NCI-H446 (cell line): ENCODE results near the gene PNPLA2.

Source experiments
- DNase-seq, 2 experiments: peaks; one replicate each; lab custom pipeline; 2025; lab: John Stamatoyannopoulos, UW

PNPLA2 gene, protein sequence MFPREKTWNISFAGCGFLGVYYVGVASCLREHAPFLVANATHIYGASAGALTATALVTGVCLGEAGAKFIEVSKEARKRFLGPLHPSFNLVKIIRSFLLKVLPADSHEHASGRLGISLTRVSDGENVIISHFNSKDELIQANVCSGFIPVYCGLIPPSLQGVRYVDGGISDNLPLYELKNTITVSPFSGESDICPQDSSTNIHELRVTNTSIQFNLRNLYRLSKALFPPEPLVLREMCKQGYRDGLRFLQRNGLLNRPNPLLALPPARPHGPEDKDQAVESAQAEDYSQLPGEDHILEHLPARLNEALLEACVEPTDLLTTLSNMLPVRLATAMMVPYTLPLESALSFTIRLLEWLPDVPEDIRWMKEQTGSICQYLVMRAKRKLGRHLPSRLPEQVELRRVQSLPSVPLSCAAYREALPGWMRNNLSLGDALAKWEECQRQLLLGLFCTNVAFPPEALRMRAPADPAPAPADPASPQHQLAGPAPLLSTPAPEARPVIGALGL

DNA sequence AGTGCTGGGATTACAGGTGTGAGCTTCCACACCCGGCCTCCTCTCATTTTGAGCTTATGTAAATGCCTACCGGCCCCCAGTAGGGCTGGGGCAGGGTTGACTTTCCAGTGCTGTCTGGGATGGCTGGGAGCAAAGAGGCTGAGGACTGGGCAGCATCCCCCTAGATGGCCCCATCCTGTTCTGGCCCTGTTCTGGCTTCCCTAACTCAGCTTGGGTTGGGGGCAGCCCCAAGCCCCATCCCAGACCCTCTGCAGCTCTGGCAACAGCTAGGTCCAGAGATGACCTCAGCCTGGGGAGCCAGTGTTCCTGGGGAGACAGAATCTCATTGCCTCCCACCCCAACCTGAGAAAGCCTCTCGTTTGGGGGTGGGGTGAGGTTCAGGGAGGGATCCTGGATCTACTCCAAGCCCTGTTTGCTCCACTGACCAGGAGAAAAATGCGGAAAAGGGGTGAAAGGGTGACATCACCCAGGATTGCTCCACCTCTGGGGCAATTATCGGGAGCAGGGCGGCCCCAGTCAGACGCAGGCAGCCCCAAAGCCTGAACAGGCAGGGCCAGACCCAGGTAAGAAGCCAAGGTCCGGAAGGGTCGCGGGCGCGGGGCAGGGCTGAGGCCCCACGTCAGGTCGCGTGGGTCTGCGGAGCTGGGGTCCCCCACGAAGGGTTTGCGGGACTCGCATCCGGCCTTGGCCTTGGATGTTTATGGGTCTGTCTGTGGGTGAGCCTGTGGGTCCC, at the start of gene PNPLA2:
PNPLA2 (plus strand) TSS at position 519 of the 733 bp plus-strand sequence. CDS start 805 bp downstream, outside the sequence.
- no peak for DNase-seq

DNA sequence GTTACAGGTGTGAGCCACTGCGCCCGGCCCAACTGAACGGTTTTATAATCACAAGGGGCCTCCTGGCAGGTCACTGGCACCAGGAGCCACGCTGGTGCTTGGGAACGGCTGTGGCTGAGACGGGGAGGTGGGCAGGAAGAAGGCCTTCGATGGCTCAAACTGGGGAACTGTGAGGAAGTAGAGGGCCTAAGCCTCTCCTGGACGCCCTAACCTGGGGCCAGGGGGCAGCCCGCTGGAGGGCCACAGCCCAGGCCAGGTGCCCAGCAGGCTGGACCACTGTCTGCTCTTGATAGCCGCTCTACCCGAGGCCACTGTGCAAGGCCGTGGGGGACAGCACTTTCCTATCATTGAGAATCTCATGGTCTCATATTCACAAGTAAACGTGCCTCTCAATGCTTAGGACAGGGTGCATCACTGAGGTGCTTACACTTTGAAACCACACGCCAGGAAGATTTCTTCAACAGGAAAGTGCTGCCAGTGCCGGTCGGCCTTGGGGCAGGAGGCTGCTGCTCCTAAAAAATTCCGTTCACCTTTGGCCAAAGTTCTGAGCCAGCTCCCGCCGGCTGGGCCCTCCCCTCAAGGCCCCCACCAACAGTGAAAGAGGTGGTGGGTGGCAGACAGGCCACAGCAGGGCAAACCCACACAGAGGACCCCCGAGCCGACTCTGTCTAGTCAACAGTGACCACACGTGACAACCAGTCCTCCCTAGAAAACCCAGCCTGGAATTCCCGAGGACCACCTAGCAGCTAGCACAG, 48.6 kb upstream of the PNPLA2 start:
- DNase-seq: no peak

DNA sequence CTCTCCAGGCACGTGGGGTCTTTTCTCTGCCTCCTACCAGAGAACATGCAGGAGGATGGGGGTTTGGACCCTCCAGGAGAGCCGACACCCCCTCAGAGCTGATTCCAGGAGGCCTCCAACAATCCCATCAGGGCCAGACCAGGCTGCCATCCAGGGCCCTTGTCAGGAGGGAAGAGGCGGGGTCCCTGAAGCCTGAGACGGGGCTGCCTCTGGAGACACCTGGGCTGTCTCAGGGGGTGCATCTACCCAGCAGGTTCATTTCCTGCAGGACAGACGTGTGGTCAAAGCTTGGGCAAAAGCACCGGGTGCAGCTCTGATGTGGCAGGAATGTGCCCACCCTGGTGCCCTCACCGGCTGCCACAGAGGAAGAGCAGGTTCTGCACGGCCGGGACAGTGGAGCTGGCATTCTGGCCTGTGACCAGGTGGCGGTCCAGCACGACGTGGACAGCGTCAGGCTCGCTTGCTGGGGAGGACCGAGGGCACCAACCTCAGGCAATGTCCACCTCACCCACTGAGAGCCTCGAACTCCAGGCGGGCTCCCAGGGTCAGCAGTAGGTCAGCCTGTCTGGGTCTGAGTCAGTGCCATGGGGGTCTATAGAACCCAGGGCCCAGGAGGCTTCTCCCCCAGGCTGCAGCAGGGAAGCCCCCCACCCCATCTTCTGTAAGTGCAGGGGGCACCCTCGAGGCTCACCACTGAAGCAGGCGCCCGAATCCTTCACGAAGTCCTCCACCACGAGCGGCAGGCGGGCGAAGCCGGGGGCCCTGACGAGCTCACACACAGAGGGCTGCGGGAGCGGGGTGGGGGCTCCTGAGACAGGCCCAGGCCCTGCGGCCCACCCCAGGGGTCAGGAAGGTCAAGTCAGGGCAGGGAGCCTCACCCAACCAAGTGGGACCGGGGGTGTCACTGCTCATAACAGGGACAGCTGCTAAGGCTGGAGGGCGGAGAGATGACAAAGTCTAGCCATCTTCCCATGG, 47.8 kb upstream of the PNPLA2 start:
- no peak for DNase-seq

DNA sequence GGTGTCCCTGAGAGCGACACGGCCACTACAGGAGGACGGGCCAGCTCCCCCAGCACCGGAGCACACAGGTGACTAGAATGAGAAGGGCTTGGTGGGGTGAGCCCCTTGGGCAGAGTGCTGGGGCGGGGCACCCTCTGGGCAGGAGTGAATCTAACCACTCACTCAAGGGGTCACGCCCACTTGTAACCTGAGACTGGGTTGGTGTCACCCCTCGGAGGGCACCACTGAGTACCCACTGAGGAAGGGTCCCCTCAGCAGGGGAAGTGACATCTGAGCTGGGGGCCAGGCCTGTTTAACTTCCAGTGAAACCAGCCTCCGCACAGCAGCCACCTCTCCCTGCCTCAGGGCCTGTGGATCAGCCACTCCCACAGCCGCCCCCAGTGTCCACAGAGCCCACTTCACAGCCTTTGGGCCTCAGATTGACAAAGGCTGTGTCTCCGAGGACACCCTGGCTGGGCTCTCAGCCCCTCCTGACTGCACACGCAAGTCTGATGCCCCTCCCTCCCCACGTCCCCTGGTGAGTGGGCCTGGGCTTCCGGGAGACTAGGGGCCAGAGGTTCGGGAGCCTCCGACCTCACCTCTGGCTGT, 47.0 kb upstream of the PNPLA2 start:
- no peak for DNase-seq

DNA sequence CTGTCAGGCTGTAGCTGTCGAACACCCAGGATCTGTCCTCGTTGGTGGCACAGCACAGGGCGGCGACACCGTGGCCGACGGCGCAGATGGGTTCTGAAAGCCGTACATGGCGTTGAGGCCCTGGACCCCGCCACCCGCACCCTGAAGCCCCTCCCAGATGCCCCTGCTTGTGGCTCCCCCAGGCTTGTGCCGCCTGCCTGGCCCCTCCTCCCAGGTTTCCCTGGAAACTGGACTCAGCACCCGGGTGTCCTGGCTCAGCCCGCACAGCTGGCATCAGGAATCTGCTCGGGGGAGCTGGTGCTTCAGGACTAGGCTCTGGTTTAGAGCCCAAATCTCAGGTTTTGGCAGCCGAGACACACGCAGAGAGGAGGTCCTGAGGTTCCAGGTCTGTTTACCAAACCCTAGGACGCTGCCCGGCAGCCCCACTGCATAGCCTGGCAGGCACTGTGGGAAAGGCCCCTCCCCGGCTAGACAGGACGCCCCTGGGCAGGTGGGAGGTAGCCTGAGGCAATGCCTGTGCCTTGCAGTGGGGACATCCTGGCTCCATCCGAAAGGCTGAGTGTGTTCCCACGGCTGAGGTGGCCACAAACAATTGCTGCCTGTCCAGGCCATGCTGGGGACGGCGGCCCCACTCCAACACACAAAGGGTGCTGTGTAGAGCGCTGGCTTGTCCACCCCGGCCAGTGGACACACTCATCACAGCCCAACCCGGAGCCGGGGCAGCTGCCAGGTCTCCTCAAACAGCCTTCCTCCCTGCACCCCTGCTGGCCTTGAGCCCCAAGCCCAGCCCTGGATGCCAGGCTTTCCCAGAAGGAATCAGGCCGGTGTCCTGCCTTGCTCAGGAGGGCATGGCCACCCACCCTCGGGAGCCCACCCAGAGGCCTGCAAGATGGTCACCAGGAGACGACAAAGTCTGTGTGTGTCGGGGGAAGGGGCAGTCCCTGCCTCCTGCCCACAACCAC, 46.0 kb upstream of the PNPLA2 start:
- DNase-seq: no peak

DNA sequence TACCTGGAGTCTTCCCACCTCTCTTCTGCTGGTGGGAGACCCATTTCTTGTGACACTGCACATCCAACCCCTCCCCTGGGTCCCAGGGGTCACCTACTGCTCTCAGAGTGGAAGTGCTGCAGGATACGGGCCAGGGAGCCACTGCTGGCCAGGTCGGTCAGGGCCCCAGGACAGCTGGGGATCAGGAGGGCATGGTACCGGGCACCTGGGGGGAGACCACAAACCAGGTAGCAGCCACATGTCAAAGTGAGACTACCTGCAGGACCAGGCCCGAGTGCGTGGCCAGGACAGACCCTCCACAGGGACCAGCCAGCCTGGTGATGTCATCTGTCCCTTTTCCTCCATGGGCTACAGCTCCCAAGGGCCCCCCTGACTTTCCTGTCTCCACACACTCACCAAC, 45.3 kb upstream of the PNPLA2 start:
- no peak for DNase-seq

DNA sequence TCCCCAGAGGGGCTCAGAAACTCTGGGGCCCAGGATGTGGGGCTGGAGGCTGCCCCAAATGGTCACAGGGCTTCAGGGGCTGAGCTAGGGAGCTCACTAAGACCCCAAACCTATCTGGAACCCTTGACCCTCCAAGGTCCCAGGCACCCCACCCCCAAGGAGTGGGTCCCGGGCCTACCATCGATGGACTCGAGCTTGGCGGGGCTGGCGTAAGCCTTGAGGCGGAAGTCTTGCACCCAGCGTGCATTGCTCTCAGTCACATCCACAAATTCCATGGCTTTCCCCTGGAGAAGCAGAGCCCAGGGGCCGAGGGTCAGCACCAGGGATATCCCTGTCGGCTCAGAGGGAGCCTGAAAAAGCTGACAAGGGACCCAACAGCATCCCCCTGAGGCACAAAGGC, 44.9 kb upstream of the PNPLA2 start:
- no peak for DNase-seq

DNA sequence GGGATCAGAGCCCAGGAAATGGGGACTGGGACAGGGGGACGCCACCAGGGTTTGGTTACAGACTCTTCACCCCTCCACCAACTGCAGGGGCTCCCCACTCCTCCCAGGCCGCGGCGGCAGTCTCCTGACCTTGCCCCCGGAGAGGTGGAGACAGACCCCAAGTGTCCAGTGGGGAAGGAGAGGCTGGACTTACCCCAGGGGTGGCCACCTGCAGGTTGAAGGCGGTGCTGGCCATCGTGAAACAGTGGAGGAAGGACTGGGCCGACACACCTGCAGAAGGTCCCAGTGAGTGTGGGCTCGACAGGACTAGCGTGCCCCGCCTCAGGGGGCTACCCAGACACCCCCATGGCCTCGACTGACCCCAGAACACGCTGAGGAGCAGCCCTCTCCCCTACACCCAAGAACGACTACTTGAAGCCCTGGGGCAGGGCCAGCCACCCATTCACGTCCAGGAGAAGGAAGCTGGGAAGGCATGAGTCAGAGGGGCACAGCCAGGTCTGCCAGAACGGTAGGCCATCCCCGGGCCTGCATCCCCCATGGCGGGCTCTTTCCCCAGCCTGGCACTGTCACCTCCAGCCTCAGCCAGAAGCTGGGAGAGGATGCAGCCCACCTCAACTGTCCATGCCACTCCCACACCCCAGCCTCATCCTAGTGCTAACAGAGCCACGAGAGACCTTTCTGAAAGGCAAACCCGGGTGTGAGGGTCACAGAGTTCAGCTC, 43.7 kb upstream of the PNPLA2 start:
- no peak for DNase-seq

DNA sequence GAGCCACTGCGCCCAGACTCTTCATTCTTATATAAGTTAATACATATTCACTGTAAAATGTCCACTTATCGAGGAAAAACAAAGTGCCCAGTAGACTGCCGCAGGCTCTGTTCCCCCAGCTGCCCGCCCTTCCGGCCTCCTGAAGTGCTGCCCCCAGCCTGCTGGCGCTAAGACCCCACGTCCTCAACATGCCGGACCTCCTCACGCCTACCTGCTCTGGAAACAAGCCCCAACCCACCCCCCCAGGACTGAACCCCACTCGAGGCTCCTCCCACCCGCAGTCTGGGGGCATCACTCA, 42.5 kb upstream of the PNPLA2 start:
- DNase-seq: no peak

DNA sequence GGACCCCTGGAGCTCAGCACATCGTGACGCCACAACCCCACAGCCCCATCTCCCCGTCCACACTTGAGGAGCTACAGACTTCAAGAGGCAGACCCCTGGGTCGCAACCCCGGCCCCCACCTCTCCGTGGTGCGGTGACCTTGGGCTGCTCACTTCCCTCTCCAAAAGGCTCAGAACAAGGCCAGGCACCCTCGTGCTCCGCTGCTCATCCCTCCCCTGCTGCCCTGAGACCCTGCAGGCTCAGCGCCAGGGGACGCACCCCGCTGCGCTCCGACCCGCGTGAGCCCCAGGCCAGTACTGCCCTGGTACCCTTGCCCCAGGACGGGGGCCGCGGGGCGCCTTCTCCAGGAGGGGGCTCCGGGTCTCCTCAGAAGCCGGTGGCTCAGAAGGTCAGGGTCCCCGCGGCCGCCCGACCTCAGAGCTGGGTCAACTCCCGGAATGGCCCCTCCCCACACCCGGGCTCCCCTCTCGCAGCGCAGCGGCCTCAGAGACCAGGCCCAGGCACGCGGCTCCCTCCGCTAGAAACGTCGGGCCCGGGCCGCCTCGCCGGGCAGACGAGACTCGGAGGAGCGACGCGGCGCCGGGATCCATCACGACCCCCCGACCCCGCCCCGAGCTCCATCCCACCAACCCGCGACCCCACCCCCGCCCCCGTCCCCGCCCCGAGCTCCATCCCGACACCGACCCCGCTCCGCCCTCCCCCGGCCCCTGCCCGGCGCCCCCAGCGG, 42.0 kb upstream of the PNPLA2 start:
- no peak for DNase-seq

DNA sequence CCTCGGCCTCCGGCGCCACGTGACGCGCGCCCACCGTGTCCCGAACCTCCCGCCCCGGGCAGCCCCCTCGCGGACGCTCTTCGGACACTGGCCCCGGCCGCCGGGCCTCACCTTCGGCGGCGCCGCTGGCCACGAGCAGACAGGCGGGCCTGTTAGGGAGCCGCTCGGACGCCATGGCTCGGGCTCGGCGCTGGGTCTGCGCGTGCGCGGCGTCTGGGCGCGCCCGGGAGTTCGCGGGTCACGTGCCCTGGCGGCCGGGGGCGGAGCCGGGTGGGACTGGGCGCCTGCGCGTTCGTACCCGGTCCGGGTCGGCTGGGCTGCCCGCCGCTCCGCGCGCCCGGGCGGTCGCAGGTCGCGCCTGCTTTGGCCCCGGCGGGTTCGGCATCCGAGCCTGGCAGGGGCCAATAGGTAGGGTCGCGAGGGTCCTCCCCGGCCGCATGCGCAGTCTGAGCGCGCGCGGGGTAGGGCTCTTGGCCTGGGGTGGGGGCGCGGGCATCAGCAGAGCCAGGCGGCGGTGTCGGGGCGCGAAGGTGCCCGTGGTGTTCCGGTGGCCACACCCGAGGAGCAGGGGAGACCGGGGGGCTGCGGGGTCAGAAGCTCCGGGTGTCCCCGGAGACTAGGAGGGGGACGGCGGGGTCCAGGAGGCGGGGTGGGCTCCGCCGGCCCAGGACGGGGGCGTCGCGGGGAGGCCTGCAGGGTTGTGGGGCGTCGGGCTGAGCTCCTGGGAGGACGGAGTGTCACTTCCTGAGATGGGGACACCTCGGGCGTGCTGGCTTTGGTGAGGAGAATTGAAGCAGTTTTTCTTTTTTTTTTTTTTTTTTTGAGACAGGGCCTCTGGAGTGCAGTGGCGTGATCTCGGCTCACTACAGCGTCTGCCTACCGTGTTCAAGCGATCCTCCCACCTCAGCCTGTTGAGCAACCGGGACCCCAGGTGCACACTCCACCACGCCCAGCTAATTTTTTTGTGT, 41.1 kb upstream of the PNPLA2 start, which contains the start of gene GATD1:
GATD1 (minus strand) TSS at position 200 of the 968 bp plus-strand sequence; CDS start at position 175, 25 bp downstream.
- DNase-seq: peak; percentile 78 to 95

DNA sequence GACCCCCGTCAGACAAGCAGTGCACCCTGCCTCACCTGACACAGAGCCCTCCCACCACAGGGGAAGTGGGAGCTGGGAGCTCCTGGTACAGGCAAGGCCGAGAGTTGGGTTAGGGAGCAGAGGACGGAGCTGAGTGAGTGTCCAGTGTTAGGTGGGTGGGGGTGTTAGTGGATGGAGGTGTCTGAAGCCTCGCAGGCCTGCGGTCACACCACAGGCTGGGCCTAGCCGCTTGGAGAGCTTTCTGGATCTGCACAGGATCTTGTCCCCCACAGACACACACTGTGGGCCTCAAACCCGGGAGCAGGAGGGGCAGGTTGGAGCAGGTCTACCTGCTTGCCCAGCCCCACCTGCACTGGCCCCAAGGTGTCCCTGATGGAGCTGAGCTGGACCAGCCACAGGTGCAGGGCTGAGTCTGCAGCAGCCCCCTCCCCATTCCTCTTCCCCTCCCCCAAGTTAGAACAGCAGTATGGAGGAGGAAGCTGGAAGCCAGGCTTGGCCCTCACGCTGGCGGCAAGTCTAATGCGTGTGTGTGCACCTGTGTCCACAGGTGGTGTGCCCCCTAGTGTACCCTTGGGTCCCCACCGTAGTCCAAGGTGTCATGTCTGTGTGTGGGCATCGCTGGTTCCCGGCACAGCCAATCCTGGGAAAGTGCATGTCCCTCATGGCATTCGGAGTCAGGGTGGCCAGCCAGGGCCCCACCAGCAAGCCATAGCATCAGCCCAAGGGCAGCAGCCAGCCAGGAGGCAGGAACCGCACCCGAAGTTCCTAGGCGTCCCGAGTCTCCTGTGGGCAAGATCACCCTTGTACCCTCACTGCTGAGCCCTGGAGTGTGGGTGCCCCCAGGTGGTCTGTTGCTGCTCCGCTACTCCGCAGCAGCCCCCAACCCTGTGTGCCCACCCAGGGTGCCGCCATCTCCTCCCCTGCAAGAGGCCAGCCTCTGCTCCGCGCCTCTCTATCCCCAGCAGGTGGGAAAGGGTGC, 39.4 kb upstream of the PNPLA2 start:
- no peak for DNase-seq

DNA sequence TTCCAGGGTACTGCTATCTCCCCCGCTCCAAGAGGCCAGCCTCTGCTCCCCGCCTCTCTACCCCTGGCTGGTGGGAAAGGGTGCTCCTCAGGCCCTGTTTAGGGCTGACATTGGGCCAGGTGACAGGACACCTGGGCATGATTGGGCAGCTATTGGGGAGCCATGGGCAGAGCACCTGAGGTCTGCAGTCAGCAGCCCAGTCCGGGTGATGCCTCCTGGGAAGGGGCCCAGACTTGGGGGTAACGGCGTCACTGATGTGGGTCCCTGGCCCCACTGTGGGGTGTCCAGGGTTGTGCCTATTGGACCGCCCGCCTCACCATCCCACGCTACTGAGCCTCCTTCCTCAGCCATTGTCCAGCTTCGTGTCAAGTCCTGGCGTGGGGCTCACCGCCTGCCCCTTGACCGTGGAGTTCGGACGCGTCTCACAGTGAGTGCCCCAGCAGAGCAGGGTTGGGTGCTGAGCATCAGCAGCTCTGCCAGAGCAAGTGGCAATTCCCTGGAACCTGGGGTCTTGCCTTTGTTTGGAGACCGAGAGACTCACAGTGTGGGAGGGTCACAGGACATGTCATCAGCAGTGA, 38.7 kb upstream of the PNPLA2 start:
- DNase-seq: no peak

DNA sequence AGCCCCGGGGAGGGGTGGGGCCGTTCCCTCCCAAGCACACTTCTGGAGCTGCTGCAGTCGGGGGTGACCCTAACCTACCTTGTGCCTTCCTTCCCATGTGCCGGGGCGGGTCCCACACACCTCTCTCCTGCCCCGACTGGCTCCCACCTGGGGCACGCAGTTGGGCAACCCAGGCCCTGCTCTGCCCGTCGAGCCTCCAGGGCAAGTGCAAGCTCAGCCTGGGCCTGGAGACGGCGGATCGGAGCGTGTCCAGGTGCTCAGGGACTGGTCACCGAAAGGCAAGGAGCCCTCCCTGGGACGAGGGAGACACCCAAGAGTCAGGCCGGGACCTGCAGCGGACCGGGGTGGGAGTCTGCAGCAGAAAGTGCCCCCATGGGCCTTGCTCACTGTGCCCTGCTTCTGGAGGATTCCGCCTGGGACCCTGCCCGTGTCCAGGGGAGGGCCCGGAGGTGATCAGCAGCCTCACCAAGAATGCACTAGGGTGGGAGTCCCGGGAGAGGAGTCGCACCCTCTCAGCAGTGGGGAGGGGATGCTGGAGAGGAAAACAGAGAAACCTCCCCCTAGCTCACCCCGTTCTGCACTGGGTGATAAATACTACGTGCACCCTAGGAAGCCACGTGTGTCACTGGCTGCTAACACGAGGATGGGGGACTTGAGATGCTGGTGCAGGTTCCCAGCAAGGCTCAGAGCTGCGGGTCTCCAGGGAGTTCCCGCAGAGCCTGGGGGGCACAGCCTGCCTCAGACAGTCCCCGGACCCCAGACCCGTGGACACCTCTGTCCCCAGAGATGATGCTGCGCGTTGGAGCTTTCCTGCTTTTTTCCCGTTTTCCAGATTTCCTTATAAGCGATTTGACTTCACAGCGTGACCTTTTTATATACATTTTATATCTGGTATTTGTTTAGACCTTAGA, 36.2 kb upstream of the PNPLA2 start:
- DNase-seq: no peak
